Suppressor macrophage treated with lipopolysaccharide for 1 hour (primary cell): Measurements from ENCODE around the gene MFNG.
A peak's percentile ranks its signal among the peaks of the same experiment; 100 is the strongest.

Source experiments
- DNase-seq, 3 donors: peaks; one replicate each; pipeline ENCODE4 v3.0.0-alpha.2; 2020 to 2022

The MFNG gene

DNA sequence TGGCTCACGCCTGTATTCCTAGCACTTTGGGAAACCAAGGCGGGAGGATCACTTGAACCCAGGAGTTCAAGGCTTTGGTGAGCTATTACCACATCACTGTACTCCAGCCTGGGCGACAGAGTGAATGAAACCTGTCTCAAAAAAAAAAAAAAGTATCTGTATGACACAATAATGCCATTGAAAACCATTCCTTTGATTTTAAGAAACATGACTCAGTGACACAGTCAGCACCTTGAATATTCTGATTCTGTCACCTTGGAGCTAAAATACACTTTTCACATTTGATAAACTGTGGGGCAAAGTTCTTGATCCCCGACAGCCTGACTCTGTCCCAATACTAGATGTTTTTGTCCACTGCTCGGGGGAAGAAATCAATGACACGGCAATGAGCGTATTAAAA is 42.2 kb downstream of the MFNG start:
- no peak for DNase-seq

DNA sequence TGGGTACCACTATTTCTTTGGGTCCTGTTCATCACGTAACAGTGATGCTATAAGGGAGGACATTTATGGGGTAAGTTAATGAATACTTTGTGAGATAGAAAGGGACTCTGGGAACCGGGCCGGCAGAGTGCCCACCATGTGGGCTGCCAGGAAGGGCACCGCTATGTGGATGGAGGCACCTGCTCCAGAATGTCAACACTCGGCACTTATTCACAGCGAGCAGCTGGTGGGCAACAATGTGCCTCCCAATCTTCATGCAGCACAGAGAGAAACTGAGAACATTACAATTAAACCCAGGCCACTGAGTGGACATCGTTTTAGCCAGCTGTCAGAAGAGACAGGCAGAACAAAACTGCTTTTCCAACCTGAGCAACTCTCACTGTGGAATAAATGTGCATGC is 43.1 kb downstream of the MFNG start:
- DNase-seq: no peak

DNA sequence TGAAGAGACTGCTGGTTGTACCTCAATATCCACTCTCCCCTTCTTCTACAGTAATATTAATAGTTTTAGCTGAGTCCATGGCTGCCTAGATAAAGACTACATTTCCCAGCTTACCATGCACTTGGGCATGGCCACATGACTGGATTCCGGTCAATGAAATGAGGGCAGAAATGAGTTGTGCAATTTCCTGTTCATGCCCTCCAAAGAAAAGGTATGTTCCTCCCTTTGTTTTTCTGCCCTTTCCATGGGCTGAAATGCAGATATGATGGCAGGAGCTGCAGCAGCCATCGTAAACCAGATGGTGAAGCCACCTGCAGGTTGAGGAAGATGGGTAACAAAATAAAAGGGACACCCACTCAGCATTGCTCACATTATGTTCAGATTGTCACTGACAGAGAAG is 43.6 kb downstream of the MFNG start:
- peak; percentile 32 to 56 (median 52) for DNase-seq

DNA sequence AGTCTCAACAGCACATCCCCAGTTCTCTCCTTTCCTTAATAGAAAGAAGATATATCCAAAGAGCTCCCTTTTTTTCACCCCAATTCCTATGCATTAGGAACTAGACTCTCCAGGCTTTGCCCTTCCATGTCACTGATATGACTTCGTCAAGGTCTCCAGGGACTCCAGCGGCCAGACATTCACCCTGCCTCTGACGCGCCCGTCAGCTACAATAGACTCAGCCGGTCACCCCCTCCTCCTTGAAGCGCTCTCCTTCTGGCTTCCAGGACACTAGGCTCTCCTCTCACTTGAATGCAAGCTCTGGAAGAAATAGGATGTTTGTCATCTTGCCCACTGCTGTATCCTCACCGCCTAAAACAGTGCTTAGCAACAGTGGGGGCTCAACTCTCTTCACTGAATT is 44.0 kb downstream of the MFNG start:
- no peak for DNase-seq

DNA sequence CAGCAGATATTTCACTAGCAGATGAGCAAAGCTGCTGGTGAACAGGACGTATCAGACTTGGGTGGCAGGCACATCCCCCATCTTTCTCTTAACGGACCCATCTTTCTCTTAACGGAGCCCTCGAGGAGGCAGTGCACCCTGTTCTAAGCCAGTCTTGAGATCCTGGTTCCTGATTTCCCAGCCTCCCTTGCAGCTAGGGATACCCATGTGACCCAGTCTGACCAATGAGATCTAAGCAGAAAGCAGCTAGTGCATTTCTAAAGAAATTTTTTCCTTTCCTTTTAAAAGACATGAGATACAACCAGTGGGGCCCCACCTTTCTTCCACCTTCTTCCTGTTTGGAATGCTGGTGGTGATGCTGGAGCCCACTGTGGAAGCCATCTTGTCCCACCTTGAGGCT is 45.3 kb downstream of the MFNG start:
- no peak for DNase-seq

DNA sequence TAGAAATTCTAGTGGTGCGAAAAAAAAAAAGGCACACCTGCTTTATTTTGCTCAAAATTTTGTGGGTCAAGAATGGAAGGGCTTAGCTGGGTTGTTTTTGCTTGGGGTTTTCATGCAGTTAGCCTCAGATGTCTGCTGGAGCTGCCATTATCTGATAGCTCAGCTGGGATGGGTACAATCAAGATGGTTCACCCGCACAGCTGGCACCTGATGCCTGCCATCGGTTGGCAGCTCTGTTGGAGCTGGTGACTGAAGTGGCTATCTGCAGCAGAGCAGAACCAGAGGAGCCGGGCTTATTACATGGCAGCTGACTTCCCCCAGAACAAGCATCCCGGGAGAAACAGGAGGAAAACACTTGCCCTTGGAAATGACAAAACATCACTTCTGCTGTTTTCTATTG is 46.8 kb downstream of the MFNG start:
- DNase-seq: no peak

DNA sequence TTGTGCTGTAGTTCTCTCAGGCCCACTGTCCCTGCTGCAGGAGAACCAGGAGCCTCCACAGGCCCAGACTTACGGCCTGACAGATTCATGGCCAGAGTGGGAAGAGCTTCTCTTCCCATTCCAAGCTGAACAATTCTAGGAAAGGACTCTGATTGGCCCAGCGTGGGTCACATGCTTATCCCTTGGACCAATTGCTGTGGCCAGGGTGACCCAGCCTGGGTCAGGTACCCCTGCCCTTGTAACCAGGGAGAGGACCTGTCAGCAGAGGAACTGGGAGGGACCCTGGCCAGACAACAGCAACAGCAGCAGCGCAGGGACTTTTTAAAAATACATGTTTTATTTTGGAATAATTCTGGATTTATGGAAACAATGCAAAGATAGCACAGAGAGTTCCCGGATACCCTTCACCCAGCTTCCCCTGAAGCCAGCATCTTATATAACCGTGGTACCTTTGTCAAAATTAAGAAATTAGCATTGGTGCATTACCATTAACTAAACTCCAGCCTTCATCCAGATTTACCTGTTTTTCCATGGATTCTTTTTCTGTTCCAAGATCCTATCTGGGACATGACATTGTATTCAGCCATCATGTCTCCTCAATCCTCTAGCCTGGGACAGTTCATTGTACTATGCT is 50.1 kb downstream of the MFNG start:
- DNase-seq: no peak

DNA sequence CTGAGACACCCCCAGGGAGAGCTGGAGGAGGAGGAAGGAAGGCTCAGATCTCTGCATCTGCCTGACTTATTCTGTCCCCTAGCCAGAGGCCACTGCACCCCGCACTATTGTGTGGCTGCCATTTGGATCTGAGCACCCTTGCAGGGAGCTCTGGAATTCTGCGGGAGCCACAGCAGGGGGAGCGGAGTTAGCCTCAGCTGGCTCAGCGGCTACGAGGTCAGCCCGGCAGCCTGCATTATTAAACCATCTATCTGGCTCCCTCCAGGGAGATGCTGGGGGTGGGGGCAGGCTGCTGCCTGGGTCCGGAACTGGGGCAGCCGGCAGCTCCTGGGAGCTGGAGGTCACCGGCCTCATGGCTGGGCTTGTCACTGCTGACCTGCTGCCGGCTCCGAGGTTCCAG is 52.4 kb downstream of the MFNG start:
- no peak for DNase-seq

DNA sequence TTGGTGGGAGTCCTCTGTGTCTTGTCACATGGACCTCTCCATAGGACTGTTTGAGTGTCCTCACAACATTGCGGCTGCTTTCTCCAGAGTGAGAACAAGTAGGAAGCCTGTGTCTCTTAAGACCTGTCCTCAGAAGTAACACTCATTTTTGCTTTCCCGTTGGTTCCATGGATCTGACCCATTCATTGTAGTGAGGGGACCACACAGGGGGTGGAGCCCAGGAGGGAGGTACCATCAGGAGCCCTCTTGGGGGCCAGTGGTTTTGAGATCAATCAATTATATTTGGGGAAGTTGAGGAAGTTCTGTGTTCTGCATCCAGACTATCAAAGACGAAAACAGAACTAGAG is 53.5 kb downstream of the MFNG start:
- DNase-seq: no peak

DNA sequence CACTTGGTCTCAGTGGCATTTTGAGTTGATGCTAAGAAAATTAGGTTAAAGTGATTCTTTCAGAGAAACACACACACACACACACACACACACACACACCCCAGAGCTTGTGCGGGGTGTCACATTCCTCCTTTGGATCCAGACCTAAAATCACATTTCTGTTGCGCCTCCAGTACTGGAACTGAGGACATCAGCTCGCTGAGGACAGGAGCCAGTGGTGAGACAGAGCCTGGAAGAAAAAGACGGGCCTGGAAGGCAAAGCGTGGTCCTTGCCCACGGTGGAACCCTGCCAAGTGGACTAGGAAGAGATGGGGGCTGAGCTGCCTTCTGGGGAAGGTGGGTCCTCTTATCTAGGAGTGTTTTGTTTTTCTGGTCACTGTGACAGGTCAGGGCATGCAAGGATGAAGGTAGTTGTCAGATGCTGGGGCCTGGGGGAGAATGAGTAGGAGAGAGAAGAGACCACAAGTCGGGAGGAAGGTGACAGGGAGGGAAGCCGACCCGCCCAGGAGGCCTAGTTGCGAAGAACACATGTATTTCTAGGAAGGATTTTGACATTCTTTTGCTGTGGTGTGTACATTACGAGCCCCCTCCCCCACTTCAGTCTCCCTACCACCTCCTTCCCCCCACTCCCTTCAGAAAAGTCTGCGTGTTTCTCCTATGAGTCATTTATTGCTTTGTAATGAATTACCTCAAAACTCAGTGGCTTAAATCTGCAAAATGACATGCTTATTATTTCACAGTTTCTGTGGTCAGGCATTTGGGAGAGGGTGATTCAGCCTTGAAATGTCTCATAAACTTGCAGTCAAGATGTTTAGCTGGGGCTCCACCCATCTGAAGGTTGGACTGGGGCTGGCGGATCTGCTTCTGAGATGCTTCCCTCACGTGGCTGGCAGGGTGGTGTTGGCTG is 54.1 kb downstream of the MFNG start:
- DNase-seq: peak; percentile 61 to 88 (median 83)

DNA sequence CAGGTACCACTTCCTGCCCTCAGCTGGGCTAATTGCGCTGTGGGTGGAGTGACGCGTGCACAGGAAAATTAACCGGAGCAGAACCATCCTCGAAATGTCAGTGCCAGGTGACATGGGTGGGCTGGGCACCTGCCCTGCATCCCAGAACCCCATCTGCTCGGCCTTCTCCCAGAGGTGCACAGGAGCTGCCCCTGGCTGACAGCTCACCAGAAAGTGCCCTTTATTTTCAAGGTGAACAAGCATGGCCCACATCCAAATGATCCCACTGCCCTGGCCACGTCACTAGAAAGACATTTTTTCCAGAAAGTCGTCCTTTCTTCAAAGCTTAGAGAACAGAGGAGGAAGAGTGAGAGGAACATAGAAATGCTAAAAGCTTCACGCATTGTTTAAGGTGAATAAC is 54.8 kb downstream of the MFNG start:
- DNase-seq: no peak

DNA sequence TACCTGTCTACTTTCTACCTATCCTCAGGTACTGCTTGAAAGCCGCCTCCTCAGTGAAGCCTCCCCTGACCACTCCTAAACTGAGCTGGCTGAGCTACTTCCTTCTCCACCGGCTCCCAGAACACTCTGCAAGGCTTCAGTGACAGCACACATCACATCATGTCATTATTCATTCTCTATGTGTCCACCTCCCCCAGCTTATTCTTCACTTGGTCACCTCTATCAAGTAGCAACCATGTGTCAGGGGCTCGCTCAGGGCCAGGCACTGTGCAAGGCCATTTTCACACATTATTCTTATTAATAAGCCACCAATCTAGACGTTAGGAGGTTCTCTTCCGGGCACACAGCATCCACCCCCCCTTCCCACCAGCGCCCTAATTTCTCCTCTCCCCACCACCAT is 55.2 kb downstream of the MFNG start:
- DNase-seq: no peak

DNA sequence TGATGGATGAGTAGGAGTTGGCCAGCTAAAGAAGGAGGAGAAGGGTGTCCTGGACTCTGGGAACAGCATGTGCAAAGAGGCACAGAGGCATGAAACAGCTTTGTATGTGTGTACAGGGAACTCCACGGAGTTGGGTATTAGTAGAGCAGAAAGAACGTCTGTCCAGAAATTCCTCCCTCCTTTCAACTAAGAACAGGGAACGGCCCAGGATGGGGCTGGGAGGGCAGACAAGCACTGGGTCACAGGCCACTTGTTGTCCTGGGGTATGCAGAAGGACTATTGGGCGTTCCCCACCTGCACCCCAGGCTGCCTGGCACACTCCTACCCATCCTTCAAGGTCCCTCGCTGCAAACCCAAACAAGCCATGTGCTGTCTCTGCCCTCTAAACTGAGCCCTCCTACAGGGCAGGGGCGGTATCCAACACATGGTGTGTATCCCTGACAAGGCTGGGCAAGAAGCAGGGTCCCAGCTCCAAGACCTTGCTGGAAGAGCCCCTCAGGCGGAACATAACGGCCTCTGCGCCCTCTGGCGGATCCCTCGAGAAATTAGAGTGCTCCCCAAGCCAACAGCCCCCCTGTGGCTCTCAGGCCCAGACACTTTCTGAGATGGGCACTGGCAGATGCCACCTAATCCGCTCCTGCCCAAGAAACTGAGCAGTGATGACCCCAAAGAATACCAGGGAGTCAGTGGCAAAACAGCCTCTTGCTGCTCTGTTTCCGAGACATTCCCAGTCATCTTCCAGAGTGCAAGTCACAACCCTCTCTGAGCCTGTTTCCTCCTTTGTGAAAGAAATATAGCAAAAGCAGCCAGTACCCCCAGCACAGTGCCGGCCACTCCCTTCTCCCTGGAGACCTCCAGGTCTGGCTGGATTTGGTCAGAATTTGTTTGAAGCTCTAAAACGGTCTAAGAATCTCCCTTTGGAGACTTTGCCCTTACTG is 57.3 kb downstream of the MFNG start:
- DNase-seq: peak; percentile 71 to 86 (median 81)

DNA sequence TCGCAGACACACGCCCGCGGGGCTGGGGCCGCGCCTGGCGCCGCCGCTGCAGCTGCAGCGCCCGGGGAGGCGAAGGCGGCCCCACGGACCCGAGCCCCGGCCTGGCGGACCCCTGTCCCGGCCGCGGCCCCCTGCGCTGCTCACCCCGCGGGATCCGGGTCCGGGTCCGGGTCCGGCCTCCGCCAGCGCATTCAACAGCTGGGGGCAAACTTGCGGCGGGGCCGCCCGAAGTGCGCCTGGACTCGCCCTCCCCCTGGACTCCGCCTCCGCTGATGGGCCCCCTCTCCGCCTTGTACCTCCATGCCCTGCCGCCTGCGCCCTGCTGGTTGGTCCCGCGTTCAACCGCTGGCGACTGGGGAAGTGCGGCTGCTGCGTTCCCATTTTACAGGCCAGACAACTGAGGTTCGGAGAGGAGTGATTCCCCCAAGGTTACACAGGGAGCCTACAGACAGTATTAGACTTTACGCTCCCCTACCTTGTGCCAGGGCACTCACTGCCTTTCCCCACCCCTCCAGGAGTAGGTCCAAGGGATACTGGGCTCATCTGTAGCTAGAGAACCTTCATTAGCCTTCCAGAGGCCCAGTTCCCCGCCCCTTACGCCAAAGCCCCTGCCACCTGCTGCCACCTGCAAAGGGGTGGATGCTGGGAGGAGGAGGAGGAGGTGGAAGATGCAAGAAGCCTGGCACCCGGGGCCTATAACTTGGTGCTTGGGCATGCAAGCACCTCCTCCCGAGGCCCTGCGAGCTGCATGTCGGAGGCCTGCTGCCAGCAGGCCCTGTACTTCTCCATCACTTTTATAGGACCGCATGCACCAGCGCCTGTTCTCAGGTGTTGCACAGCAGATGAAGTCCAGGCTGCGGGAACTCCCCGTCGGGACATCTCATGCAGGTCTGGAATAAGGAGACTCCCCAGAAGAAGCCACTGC is 58.2 kb downstream of the MFNG start:
- DNase-seq: no peak

DNA sequence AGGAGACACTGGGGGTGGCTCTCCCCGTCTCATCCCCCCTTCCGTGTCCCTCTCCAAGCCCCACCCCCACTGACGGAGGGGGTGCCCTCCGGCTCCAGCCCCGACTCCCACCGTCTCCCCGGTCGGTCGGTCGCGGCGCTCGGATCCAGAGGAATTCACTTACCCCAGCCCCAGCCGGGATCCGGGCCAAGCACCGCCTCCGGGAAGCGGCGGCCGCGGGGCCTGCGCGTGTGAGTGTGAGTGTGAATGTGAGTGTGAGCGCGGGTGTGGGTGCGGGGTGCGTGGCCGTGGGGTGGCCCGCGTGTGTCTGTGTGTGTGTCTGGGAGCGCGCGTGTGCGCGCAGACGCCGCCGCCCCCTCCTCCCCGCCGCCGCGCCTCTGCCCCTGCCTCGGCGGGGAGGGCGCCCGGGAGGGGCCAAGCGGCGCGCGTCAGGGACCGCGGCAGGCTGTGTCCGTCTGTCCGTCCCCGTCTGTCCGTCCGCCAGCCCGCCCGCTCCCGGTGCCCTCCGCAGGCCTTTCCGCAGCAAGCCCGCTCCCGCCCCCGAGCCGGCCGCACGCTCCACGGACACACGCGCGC is 59.0 kb downstream of the MFNG start, which contains the start of gene ELFN2:
Gene ELFN2, minus strand, starts transcription at position 345 of the 576 bp plus-strand sequence. CDS start 51,945 bp downstream, outside the sequence.
- DNase-seq: peak in 2 of 3 donors; percentile 30 to 52

DNA sequence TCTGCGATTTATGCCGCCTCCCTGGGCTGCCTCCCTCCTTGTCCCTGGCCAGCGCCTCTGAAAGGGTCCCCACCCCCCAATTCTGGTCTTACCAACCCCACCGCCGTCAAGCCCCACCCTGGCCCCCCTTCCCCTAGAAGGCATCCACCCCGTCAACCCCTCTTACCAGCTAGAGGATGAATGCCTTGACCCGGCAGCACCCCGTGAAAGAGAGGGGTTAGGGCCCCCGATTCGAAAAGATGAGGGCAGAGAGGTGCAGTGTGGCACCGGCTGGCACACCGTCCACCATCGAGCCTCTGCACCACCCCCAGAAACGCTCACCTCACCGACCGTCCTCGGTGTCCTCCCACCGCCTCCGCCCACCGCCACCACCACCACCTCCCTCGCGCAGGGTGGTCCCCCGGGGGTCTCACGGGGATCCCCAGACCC is 59.5 kb downstream of the MFNG start:
- no peak for DNase-seq

DNA sequence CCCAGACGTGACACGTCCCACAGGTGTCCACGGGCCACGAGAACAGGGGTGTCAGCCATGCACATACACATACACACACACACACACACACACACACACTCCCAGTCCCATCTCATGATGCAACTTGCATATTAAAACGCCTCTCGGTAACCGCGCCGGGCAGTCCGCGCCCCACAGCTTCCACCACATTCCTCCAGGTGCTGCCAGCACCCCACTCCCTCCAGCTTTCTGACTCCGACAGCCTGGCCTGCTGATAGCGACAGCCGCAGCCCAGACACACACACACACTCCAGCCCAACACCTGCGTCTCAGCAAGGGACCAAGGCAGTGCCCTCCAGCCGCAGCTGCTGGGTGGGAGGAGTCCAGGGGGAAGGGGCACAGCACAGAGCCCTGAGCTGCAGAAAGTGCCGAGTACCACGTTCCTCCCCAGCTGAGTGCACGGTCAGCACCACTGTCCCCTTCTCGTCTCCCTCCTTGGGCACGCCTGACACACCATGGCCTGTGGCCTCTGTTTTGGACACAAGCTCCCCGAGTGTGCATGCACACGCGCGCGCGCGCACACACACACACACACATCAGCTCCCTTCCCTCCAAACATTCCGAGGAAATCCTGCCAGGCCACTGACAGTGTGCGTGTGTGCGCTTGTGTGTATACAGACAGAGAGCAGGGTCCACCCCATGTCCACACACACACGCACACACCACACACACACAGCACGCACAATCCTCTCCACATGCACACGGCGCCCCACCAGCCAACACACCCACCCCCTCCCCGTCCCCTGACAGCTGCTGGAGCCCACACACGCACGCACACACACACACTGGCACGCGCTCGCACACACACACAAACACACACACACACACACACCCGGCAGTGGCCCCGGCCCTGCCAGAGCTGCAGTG is 60.1 kb downstream of the MFNG start:
- no peak for DNase-seq

DNA sequence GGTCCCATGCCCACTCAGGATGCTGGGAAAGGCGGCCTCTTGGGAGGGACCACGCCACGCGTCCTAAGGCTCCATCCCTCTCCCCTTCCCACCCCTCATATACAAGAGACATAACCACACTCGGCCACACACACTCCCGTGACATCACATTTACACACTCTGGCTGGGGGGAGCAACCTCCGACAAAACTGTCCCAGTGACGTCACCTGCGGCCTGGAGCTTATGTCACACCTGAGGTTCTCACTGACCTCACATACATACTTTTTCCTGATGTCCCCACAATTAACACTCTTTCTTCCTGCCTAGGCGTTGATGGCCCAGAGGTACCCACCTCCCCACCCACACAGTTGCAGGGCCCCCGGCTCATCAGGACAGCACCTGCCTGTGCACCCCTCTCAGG is 60.8 kb downstream of the MFNG start:
- no peak for DNase-seq

DNA sequence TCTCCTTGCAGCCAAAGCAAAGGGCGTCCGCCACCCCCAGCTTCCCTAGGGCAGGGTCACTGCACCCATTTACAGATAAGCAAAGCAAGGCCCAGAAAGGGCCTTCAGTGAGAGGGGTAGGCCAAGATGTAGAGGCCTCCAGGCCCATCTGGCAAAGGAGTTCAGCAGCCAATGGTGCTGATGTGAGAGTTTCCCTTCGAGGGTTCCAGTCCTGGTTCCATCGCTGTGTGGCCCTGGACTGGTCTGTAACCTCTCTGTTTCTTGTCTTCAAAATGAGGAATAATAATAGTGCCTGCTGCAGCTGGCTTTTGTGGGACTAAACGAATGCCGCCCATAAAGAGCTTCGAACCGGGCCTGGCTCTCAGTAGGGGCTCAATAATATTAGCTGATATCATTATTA is 62.9 kb downstream of the MFNG start:
- DNase-seq: no peak

DNA sequence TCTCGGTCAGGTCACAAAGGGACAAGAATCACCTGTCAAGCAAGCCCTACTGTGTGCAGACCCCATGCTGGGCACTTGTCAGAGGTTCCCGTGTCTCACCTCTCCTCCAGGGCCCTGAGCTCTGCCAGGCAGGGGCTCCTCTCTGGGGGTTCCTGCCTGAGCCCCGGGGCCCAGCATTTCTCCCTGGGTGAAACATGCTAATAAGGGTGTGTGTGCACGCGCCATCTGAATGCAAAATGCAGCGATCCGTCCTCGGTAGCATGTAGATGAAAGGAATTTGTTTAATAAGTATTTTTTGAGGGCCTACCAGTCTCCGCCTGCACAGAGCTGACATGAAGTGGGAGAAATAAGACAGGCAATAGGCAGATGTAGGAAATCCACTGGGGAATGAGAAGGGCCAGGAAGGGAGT is 64.7 kb downstream of the MFNG start:
- DNase-seq: no peak
